HCT116 (cell line): ENCODE data around the gene MAP3K5. TPM values are rescaled to one million over a fixed set of nuclear protein-coding genes. Genes with fewer than 3 reads are reported as not detected.
"Not testable (repeated sequence)": the region's sequence is repeated elsewhere in the genome, so short reads cannot be mapped to it uniquely, and the experiment has no call there.

ENCODE experiments used
- ATAC-seq: fragments of 200-7000 bp; cut with Tn5 transposase; 2 replicates; pipeline ENCODE4 v1.9.1; 2020; ENCODE audit warnings: mild to moderate bottlenecking, moderate library complexity
- BruUV-seq: library from RNA; stranded (reverse); fragments of 400-500 nt; replicated peaks from 2 replicates; lab custom pipeline; 2021; lab: Mats Ljungman, UMichigan
- CTCF ChIA-PET: fragments of 300-600 bp; sonication (Branson Sonifier 250); formaldehyde crosslinking; loops from one replicate; lab custom pipeline; 2021; ENCODE audit warnings: antibody characterized with exemption; lab: Charles Lee
- POLR2A ChIA-PET: fragments of 300-600, 350-600 bp; sonication (Branson Sonifier 250); formaldehyde crosslinking; loops from one replicate; lab custom pipeline; 2021; ENCODE audit warnings: antibody characterized with exemption; lab: Charles Lee
- RAD21 ChIA-PET, 2 experiments: fragments of 300-600 bp; sonication (Branson Sonifier 250); formaldehyde crosslinking; loops; one replicate each; lab custom pipeline; 2023; ENCODE audit warnings: low total read pairs in 2 of 2; ENCODE audit not compliant: uncharacterized antibody in 2 of 2, unreplicated experiment in 2 of 2, low non-redundant PET in 1 of 2; lab: Charles Lee
- DNase-seq: peaks from one replicate; pipeline ENCODE4 v3.0.0-alpha.2; 2010; ENCODE audit warnings: low read depth, low spot score
- H2AFZ ChIP-seq: fragments of 200-600 bp; shearing (Covaris generic), sonication (generic); 2 replicates; pipeline ENCODE4 v1.6.1; 2017; ENCODE audit warnings: low read depth, mixed run types, mixed read lengths, antibody characterized with exemption, low read length; ENCODE audit not compliant: poor library complexity, severe bottlenecking
- H3K27ac ChIP-seq: 2 replicates; pipeline ENCODE4 v1.5.1; 2012; ENCODE audit warnings: low read depth, low read length
- H3K27me3 ChIP-seq: fragments of 200-600 bp; sonication (generic); 2 replicates; pipeline ENCODE4 v1.6.1; 2016; ENCODE audit warnings: mixed run types, low read length, mixed read lengths; ENCODE audit not compliant: insufficient read depth
- H3K36me3 ChIP-seq, 2 experiments: fragments of 200-500 bp in 1 of 2; fragments of 200-600 bp in 1 of 2; sonication (Bioruptor generic) in 1 of 2; sonication (generic) in 1 of 2; 2 replicates each; pipeline versions ENCODE4 v1.5.1 to v1.6.1; 2014 to 2016; ENCODE audit warnings: low read length in 2 of 2, inconsistent platforms in 1 of 2, mixed read lengths in 1 of 2, mixed run types in 1 of 2; ENCODE audit not compliant: insufficient read depth in 2 of 2, control insufficient read depth in 1 of 2
- H3K4me1 ChIP-seq, 2 experiments: fragments of 200-600 bp in 1 of 2; sonication (generic) in 1 of 2; 2 replicates each; pipeline versions ENCODE4 v1.5.1 to v1.6.1; 2012 to 2017; ENCODE audit warnings: low read length in 2 of 2, inconsistent platforms in 1 of 2, mild to moderate bottlenecking in 1 of 2, mixed read lengths in 1 of 2, mixed run types in 1 of 2, moderate library complexity in 1 of 2; ENCODE audit not compliant: insufficient read depth in 2 of 2, control insufficient read depth in 1 of 2
- H3K4me2 ChIP-seq: fragments of 200-600 bp; sonication (generic); 2 replicates; pipeline ENCODE4 v1.6.1; 2017; ENCODE audit warnings: mixed run types, low read length, mixed read lengths
- H3K4me3 ChIP-seq, 2 experiments: fragments of 200-600 bp in 1 of 2; sonication (generic) in 1 of 2; replicated peaks in 1 of 2; 2 replicates each; pipeline ENCODE4 v1.5.1; 2011 to 2016; ENCODE audit warnings: low read length in 2 of 2, control low read depth in 1 of 2, low read depth in 1 of 2, mild to moderate bottlenecking in 1 of 2, mixed read lengths in 1 of 2, mixed run types in 1 of 2
- H3K79me2 ChIP-seq: fragments of 200-600 bp; sonication (generic); 2 replicates; pipeline ENCODE4 v1.6.1; 2017; ENCODE audit warnings: mild to moderate bottlenecking, mixed run types, low read length, moderate library complexity, mixed read lengths; ENCODE audit not compliant: insufficient read depth
- H3K9ac ChIP-seq: fragments of 200-600 bp; sonication (generic); 2 replicates; pipeline ENCODE4 v1.6.1; 2016; ENCODE audit warnings: low read length, mixed read lengths
- H3K9me2 ChIP-seq: fragments of 200-600 bp; sonication (generic), shearing (Covaris generic); 2 replicates; pipeline ENCODE4 v1.6.1; 2017; ENCODE audit warnings: mixed run types, mild to moderate bottlenecking, moderate library complexity; ENCODE audit not compliant: insufficient read depth
- H3K9me3 ChIP-seq, 2 experiments: fragments of 200-500 bp in 1 of 2; fragments of 200-600 bp in 1 of 2; sonication (Bioruptor generic) in 1 of 2; sonication (generic) in 1 of 2; 2 replicates each; pipeline ENCODE4 v1.6.1; 2014 to 2017; ENCODE audit warnings: low read length in 2 of 2, mixed read lengths in 2 of 2, inconsistent platforms in 1 of 2, low read depth in 1 of 2, mild to moderate bottlenecking in 1 of 2, mixed run types in 1 of 2, moderate library complexity in 1 of 2; ENCODE audit not compliant: control insufficient read depth in 1 of 2, insufficient read depth in 1 of 2
- H4K20me1 ChIP-seq: fragments of 200-600 bp; sonication (generic), shearing (Covaris generic); 2 replicates; pipeline ENCODE4 v1.6.1; 2017; ENCODE audit warnings: mixed run types, mild to moderate bottlenecking, moderate library complexity; ENCODE audit not compliant: insufficient read depth
- CBX3 ChIP-seq: IDR thresholded peaks from 2 replicates; pipeline ENCODE4 v1.6.1; 2012; ENCODE audit warnings: low read depth
- ELF1 ChIP-seq: IDR thresholded peaks from 2 replicates; pipeline ENCODE4 v1.6.1; 2012; ENCODE audit warnings: low read depth, borderline replicate concordance
- EZH2phosphoT487 ChIP-seq: fragments of 200-600 bp; IDR thresholded peaks from 2 replicates; pipeline ENCODE4 v1.6.1; 2018; ENCODE audit warnings: antibody characterized with exemption, borderline replicate concordance
- FOSL1 ChIP-seq: IDR thresholded peaks from 2 replicates; pipeline ENCODE4 v1.6.1; 2012; ENCODE audit warnings: low read depth
- JUND ChIP-seq: IDR thresholded peaks from 2 replicates; pipeline ENCODE4 v1.6.1; 2012
- MAX ChIP-seq: IDR thresholded peaks from 2 replicates; pipeline ENCODE4 v1.6.1; 2012
- POLR2AphosphoS5 ChIP-seq: IDR thresholded peaks from 2 replicates; pipeline ENCODE4 v1.6.1; 2011; ENCODE audit warnings: mild to moderate bottlenecking, low read depth, low read length, moderate library complexity
- SP1 ChIP-seq: IDR thresholded peaks from 2 replicates; pipeline ENCODE4 v1.6.1; 2012; ENCODE audit warnings: low read depth
- SRF ChIP-seq: IDR thresholded peaks from 2 replicates; pipeline ENCODE4 v1.6.1; 2012; ENCODE audit warnings: low read depth
- TCF7L2 ChIP-seq: IDR thresholded peaks from 2 replicates; pipeline ENCODE4 v1.7.0; 2011; ENCODE audit warnings: borderline replicate concordance, inconsistent platforms; ENCODE audit not compliant: insufficient read depth, insufficient read length; ENCODE audit errors: extremely low read depth
- YY1 ChIP-seq: IDR thresholded peaks from 2 replicates; pipeline ENCODE4 v1.6.1; 2011; ENCODE audit warnings: low read length, low read depth, moderate library complexity, mild to moderate bottlenecking; ENCODE audit not compliant: insufficient replicate concordance; ENCODE audit errors: extremely low read depth
- ZNF274 ChIP-seq: fragments of 200-500 bp; sonication (Bioruptor generic); IDR thresholded peaks from 2 replicates; pipeline ENCODE4 v1.6.1; 2014; ENCODE audit warnings: mild to moderate bottlenecking, low read depth, low read length, inconsistent platforms
- intact Hi-C: fragments of 100-400 bp; cut with micrococcal nuclease; formaldehyde crosslinking; loops from 2 replicates; pipeline ENCODE4 v1.10.0; 2022
- total RNA-seq: library from RNA; stranded (reverse); gene quantifications from one replicate; pipeline ENCODE4 v1.2.1, GENCODE V29; 2021; ENCODE audit not compliant: unreplicated experiment
- TF ChIP-seq, protein P1 (sequence below), 3 experiments: fragments of 200-600 bp in 1 of 3; sonication (generic) in 1 of 3; IDR thresholded peaks in 2 of 3; conservative IDR thresholded peaks in 1 of 3; 2 replicates each; pipeline ENCODE4 v1.5.1; 2012 to 2017; ENCODE audit warnings: low read depth in 2 of 3, low read length in 2 of 3, antibody characterized with exemption in 1 of 3, borderline replicate concordance in 1 of 3, control low read depth in 1 of 3, mild to moderate bottlenecking in 1 of 3, mixed read lengths in 1 of 3, mixed run types in 1 of 3, moderate library complexity in 1 of 3; ENCODE audit not compliant: insufficient read depth in 1 of 3

Gene MAP3K5
- total RNA-seq, 1 experiment from 2014 or later, result 11.8 TPM

DNA sequence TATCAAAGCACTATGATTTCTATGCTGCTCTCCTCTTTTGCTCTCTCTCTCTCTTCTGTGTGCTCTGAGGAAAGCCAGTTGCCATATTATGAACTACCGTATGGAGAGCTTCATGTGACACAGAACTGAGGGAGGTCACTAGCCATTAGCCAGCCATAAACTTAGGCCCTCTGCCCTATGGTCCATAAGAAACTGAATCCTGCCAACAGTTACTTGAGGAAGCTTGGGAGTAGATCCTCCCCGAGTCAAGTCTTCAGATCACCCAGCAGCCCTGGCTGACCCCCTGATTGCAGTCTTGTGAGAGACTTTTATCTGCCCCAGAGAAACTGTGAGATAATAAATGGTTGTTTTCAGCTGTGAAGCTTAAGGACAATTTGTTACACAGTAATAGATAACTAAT is 24.4 kb upstream of the MAP3K5 start (continued):
- TF ChIP-seq MAX, result no peak
- TF ChIP-seq CBX3, result no peak
- no peak for TF ChIP-seq SRF
- TF ChIP-seq, protein P1, sequence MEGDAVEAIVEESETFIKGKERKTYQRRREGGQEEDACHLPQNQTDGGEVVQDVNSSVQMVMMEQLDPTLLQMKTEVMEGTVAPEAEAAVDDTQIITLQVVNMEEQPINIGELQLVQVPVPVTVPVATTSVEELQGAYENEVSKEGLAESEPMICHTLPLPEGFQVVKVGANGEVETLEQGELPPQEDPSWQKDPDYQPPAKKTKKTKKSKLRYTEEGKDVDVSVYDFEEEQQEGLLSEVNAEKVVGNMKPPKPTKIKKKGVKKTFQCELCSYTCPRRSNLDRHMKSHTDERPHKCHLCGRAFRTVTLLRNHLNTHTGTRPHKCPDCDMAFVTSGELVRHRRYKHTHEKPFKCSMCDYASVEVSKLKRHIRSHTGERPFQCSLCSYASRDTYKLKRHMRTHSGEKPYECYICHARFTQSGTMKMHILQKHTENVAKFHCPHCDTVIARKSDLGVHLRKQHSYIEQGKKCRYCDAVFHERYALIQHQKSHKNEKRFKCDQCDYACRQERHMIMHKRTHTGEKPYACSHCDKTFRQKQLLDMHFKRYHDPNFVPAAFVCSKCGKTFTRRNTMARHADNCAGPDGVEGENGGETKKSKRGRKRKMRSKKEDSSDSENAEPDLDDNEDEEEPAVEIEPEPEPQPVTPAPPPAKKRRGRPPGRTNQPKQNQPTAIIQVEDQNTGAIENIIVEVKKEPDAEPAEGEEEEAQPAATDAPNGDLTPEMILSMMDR (IDR thresholded peaks at IDR 0.05 in 2 of 3, conservative IDR thresholded peaks at IDR 0.05 in 1 of 3; ENCODE audit: borderline replicate concordance in 1 of 3, insufficient read depth in 1 of 3, low read depth in 2 of 3, low read length in 2 of 3), result no peak
- no peak for TF ChIP-seq SP1
- TF ChIP-seq, all 23 proteins: peak for 0

- H3K27ac ChIP-seq, H3K79me2 ChIP-seq, H3K9ac ChIP-seq, H3K27me3 ChIP-seq, BruUV-seq, intact Hi-C loops, POLR2A ChIA-PET, CTCF ChIA-PET, H3K4me1 ChIP-seq, H3K4me3 ChIP-seq, H3K4me2 ChIP-seq, H3K9me2 ChIP-seq, ATAC-seq, H3K36me3 ChIP-seq, H2AFZ ChIP-seq, H3K9me3 ChIP-seq, DNase-seq, RAD21 ChIA-PET, H4K20me1 ChIP-seq: not testable (repeated sequence)
Measured at GRCh38 chr6:136815608-136816007, 23.3 kb upstream of the MAP3K5 start.

GRCh38 chr6:136812174-136812573 is 19.9 kb upstream of the MAP3K5 start:
- ChIA-PET RAD21 (no interaction called here), POLR2A (no interaction called here), CTCF (no interaction called here)
- Histone ChIP-seq H3K27me3 (no peaks in the 10 kb centered on the region), H3K27ac (no peak overlapping the region), H3K36me3 (no peaks in the 10 kb centered on the region), H4K20me1 (no peaks in the 10 kb centered on the region), H3K4me3 (no peak overlapping the region), H3K9ac (no peak overlapping the region), H3K9me3 (no peaks in the 10 kb centered on the region), H3K79me2 (no peaks in the 10 kb centered on the region), H3K4me2 (no peak overlapping the region), H2AFZ (no peak overlapping the region), H3K4me1 (no peaks in the 10 kb centered on the region), H3K9me2 (no peaks in the 10 kb centered on the region)
- ATAC-seq (no peak), DNase-seq (no peak)
- TF ChIP-seq POLR2AphosphoS5, result no peak
- TF ChIP-seq FOSL1, result no peak
- TF ChIP-seq YY1, result no peak
- TF ChIP-seq SRF, result no peak
- TF ChIP-seq, protein P1 (IDR thresholded peaks at IDR 0.05 in 2 of 3, conservative IDR thresholded peaks at IDR 0.05 in 1 of 3; ENCODE audit: borderline replicate concordance in 1 of 3, insufficient read depth in 1 of 3, low read depth in 2 of 3, low read length in 2 of 3), result no peak
- no peak for TF ChIP-seq ELF1
- TF ChIP-seq ZNF274, result no peak
- TF ChIP-seq TCF7L2, result no peak
- TF ChIP-seq JUND, result no peak
- TF ChIP-seq CBX3, result no peak
- no peak for TF ChIP-seq EZH2phosphoT487
- no TSS peak for BruUV-seq
- intact Hi-C loops, result no loop called here
